DND-41 (cell line): ENCODE data around the gene GRXCR2.

Experiments used
- ATAC-seq: fragments of 200-7000 bp; cut with Tn5 transposase; 3 replicates; pipeline ENCODE4 v1.9.1; 2021; ENCODE audit warnings: low read depth; ENCODE audit not compliant: insufficient read depth
- DNase-seq: peaks from one replicate; pipeline ENCODE4 v3.0.0-alpha.2; 2020
- H2AFZ ChIP-seq: 2 replicates; pipeline ENCODE4 v1.6.0; 2012; ENCODE audit warnings: low read depth, low read length
- H3K27ac ChIP-seq: 2 replicates; pipeline ENCODE4 v1.5.1; 2012; ENCODE audit warnings: low read length, inconsistent platforms
- H3K27me3 ChIP-seq: fragments of 200-600 bp; sonication (generic); 2 replicates; pipeline ENCODE4 v1.6.0; 2012; ENCODE audit warnings: low read length, mild to moderate bottlenecking, inconsistent platforms; ENCODE audit not compliant: insufficient read depth, poor library complexity
- H3K36me3 ChIP-seq: 2 replicates; pipeline ENCODE4 v1.5.1; 2012; ENCODE audit warnings: low read length, inconsistent platforms; ENCODE audit not compliant: insufficient read depth
- H3K4me1 ChIP-seq: 2 replicates; pipeline ENCODE4 v1.5.1; 2012; ENCODE audit warnings: mild to moderate bottlenecking, low read length; ENCODE audit not compliant: insufficient read depth
- H3K4me2 ChIP-seq: 2 replicates; pipeline ENCODE4 v1.6.0; 2012; ENCODE audit warnings: mild to moderate bottlenecking, moderate library complexity, low read length, inconsistent platforms; ENCODE audit not compliant: insufficient read depth
- H3K4me3 ChIP-seq, 2 experiments: fragments of 200-600 bp in 1 of 2; shearing (Covaris generic) in 1 of 2; 2 replicates each; pipeline ENCODE4 v1.5.1; 2012 to 2016; ENCODE audit warnings: inconsistent platforms in 2 of 2, low read length in 2 of 2, mild to moderate bottlenecking in 2 of 2, low read depth in 1 of 2, moderate library complexity in 1 of 2
- H3K79me2 ChIP-seq: 2 replicates; pipeline ENCODE4 v1.6.0; 2012; ENCODE audit warnings: low read length, inconsistent platforms; ENCODE audit not compliant: insufficient read depth
- H3K9ac ChIP-seq: 2 replicates; pipeline ENCODE4 v1.6.0; 2012; ENCODE audit warnings: low read depth, mild to moderate bottlenecking, inconsistent platforms, low read length, moderate library complexity
- H3K9me3 ChIP-seq: 2 replicates; pipeline ENCODE4 v1.5.1; 2012; ENCODE audit warnings: low read length, moderate library complexity, mild to moderate bottlenecking, inconsistent platforms; ENCODE audit not compliant: insufficient read depth, severe bottlenecking
- H4K20me1 ChIP-seq: 2 replicates; pipeline ENCODE4 v1.6.0; 2012; ENCODE audit warnings: low read length; ENCODE audit not compliant: insufficient read depth
- EZH2 ChIP-seq: IDR thresholded peaks from 3 replicates; pipeline ENCODE4 v1.6.1; 2012; ENCODE audit warnings: borderline replicate concordance, low read depth, mild to moderate bottlenecking, moderate library complexity, low read length, inconsistent platforms; ENCODE audit not compliant: severe bottlenecking
- TF ChIP-seq, protein P1 (sequence below): IDR thresholded peaks from 2 replicates; pipeline ENCODE4 v1.5.1; 2012; ENCODE audit warnings: borderline replicate concordance, low read length, moderate library complexity, mild to moderate bottlenecking; ENCODE audit not compliant: poor library complexity, severe bottlenecking; ENCODE audit errors: extremely low read depth

GRXCR2 gene

DNA sequence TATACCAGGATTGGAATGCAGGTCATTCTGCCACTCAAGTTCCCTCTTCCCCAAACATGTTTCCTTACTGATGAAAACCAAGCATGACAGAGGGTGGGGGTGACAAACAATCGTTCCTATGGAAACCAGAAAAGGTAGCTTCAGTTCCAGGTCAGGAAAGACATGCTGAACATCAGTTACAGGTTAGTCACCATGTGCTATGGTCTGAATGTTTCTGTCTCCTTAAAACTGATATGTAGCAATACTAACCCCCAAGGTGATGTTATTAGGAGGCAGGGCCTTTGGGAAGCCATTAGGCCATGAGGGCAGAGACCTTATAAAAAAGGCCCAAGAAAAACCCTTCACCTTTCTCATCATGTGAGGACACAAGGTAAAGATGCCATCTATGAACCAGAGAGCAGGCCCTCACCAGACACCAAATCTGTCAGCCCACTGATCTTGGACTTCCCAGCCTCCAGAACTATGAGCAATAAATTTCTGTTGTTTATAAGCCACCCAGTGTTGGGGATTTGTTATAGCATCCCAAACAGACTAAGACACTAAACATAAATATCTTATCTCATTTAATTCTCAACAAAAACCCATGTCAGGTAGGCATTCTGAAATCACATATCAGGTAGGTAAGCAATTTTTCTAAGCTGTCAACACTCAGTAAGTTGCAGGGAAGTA is 47.9 kb upstream of the GRXCR2 start:
- Histone ChIP-seq H3K9me3 (no peaks in the 10 kb centered on the region), H3K27ac (no peak overlapping the region), H3K9ac (no peak overlapping the region), H3K79me2 (no peaks in the 10 kb centered on the region), H4K20me1 (no peaks in the 10 kb centered on the region), H2AFZ (no peak overlapping the region), H3K4me3 (no peak overlapping the region), H3K4me2 (no peak overlapping the region), H3K36me3 (no peaks in the 10 kb centered on the region), H3K4me1 (no peaks in the 10 kb centered on the region), H3K27me3 (no peaks in the 10 kb centered on the region)
- ATAC-seq: no peak
- no peak for TF ChIP-seq EZH2
- TF ChIP-seq, protein P1, sequence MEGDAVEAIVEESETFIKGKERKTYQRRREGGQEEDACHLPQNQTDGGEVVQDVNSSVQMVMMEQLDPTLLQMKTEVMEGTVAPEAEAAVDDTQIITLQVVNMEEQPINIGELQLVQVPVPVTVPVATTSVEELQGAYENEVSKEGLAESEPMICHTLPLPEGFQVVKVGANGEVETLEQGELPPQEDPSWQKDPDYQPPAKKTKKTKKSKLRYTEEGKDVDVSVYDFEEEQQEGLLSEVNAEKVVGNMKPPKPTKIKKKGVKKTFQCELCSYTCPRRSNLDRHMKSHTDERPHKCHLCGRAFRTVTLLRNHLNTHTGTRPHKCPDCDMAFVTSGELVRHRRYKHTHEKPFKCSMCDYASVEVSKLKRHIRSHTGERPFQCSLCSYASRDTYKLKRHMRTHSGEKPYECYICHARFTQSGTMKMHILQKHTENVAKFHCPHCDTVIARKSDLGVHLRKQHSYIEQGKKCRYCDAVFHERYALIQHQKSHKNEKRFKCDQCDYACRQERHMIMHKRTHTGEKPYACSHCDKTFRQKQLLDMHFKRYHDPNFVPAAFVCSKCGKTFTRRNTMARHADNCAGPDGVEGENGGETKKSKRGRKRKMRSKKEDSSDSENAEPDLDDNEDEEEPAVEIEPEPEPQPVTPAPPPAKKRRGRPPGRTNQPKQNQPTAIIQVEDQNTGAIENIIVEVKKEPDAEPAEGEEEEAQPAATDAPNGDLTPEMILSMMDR: no peak
- no peak for DNase-seq

DNA sequence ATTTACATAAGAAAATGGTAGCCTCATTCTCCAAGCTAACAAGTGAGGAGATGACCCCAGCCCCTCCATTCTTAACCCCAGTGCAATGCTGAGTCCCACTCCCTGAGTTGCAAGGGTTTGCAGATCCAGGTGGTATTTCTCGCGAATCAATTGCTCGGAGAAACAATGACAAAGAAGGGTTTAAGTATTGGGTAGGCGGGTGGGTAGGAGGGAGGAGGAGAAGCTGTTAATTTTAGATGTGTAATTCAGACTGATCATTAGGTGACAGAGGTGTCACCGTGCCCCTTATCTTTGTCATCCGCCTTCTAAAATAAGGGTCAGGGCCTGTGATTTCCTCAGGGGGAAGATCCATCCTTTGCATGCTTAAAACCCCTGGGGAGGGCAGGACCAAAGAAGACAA is 46.6 kb upstream of the GRXCR2 start:
- Histone ChIP-seq H2AFZ (no peak overlapping the region), H3K27ac (no peak overlapping the region), H3K9me3 (no peaks in the 10 kb centered on the region), H3K4me2 (no peak overlapping the region), H3K9ac (no peak overlapping the region), H3K79me2 (no peaks in the 10 kb centered on the region), H3K36me3 (no peaks in the 10 kb centered on the region), H3K4me3 (no peak overlapping the region), H3K27me3 (no peaks in the 10 kb centered on the region), H3K4me1 (no peaks in the 10 kb centered on the region), H4K20me1 (no peaks in the 10 kb centered on the region)
- DNase-seq (no peak), ATAC-seq (no peak)
- no peak for TF ChIP-seq EZH2
- TF ChIP-seq, protein P1: no peak

DNA sequence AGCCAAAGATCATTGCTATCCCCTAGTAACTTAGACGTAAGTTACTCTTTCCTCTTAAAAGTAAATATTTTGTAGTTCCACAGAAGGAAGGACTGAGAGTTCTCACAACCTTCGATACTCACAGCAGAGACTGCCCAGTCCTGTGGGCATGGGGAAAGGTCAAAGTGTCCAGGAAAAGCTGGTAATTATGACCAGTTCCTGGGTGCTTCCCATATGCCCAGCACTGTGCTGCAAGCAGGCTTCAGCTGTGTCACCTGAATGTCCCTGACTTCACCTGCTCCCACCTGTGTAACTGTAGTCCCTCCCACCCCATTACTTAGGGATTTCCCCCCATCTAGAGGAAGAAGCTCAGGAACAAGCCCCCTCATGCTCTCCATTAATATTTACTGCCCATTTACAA is 45.6 kb upstream of the GRXCR2 start:
- Histone ChIP-seq H3K4me1 (no peaks in the 10 kb centered on the region), H3K27me3 (no peaks in the 10 kb centered on the region), H3K4me3 (no peak overlapping the region), H3K27ac (no peak overlapping the region), H3K9me3 (no peaks in the 10 kb centered on the region), H3K9ac (no peak overlapping the region), H3K4me2 (no peak overlapping the region), H2AFZ (no peak overlapping the region), H4K20me1 (no peaks in the 10 kb centered on the region), H3K79me2 (no peaks in the 10 kb centered on the region), H3K36me3 (no peaks in the 10 kb centered on the region)
- TF ChIP-seq, protein P1: no peak
- TF ChIP-seq EZH2: no peak
- DNase-seq (no peak), ATAC-seq (no peak)

DNA sequence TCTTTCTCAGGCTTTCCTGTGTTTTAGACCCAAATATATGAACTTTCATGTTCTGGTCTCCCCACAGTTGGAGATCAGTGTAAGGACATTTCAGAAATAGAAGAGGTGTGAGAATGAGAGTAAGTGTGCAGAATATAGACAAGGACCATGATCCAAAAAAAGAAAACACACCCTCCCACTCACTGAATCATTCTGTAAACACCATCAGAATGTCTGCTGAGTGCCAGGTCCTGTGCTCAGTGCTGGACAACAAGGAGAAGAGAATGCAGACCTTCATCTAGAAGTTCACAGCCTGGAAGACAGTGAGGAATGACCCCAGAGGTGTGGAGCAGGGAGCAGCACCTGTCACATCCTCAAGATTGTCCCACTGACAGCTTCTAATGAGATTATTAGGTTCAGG is 44.5 kb upstream of the GRXCR2 start:
- no peaks in the 10 kb centered on the region for H3K4me1 ChIP-seq
- no peak overlapping the region for H3K9ac ChIP-seq
- no peaks in the 10 kb centered on the region for H4K20me1 ChIP-seq
- no peak overlapping the region for H3K27ac ChIP-seq
- ATAC-seq: no peak
- no peaks in the 10 kb centered on the region for H3K36me3 ChIP-seq
- peaks cover 4% of the 10 kb centered on the region for H3K27me3 ChIP-seq
- H3K4me2 ChIP-seq: no peak overlapping the region
- no peak for DNase-seq
- H2AFZ ChIP-seq: no peak overlapping the region
- no peak for TF ChIP-seq EZH2
- TF ChIP-seq, protein P1: no peak
- no peaks in the 10 kb centered on the region for H3K9me3 ChIP-seq
- no peaks in the 10 kb centered on the region for H3K79me2 ChIP-seq
- no peak overlapping the region for H3K4me3 ChIP-seq
